Measurements from ENCODE around the gene ALCAM.

The ALCAM gene

GRCh38 chr3:105456017-105456416 is 89.3 kb downstream of the ALCAM start (continued):
- no peak for TF ChIP-seq HOXD13 (CRISPR knock-in tag; IDR thresholded peaks at IDR 0.05; ENCODE audit: borderline replicate concordance)

DNA sequence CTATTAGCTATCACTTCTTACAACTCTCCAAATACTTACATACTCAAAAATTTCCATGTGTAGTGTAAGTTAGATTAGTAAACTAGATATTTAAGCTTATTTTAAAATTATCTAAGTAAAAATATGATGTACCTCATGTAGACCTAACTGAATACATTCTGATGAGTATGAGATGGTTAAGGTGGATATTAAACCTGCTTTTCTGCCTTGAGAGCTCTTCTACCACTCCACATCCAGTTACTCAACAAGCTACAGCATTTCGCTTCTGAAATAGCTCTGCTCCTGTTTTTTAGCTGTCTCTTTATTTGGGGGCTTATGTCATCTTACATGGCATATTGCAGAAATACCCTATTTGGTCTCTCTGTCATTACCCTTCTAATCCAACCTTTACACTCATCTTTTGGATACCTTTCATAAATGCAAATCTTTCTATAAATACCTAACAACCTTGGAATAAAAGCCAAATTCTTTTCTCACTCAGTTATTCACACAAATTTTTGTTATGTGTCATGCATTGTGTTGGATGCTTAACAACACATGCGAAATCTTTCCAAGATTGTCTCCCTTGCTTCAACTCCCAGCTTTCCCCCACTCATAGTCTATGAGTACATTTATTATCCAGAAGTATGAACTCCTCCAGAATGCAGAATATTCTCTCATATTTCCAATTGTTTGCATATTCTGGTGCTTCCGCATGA is 92.0 kb downstream of the ALCAM start:
- Histone ChIP-seq H3K9me3 (ENCODE audit: control insufficient read depth, insufficient read depth, low read depth, low read length) (no peaks in the 10 kb centered on the region), H3K36me3 (ENCODE audit: control insufficient read depth in 2 of 2, insufficient read depth in 1 of 2, low read length in 2 of 2) (no peaks in the 10 kb centered on the region), H3K27ac (ENCODE audit: extremely low read depth, low read depth, low read length) (no peak overlapping the region), H3K4me3 (ENCODE audit: low read depth, low read length) (no peak overlapping the region), H3K4me1 (ENCODE audit: control insufficient read depth, insufficient read depth, low read length) (no peaks in the 10 kb centered on the region)
- TF ChIP-seq ZNF18 (tag by site-specific recombination; IDR thresholded peaks at IDR 0.05) (no peak), ZNF239 (tag by site-specific recombination; IDR thresholded peaks at IDR 0.05) (no peak), KLF10 (tag by site-specific recombination; IDR thresholded peaks at IDR 0.05) (no peak), ZNF10 (tag by site-specific recombination; IDR thresholded peaks at IDR 0.05) (no peak), ZNF791 (tag by site-specific recombination; IDR thresholded peaks at IDR 0.05) (no peak), ZNF280C (tag by site-specific recombination; IDR thresholded peaks at IDR 0.05) (no peak), YY2 (tag by site-specific recombination; IDR thresholded peaks at IDR 0.05) (no peak), ZNF16 (tag by site-specific recombination; IDR thresholded peaks at IDR 0.05; ENCODE audit: low read depth) (no peak), ZSCAN30 (tag by site-specific recombination; IDR thresholded peaks at IDR 0.05) (no peak), ZNF670 (tag by site-specific recombination; IDR thresholded peaks at IDR 0.05; ENCODE audit: low read depth) (no peak), SP3 (tag by site-specific recombination; IDR thresholded peaks at IDR 0.05) (no peak), ZNF274 (IDR thresholded peaks at IDR 0.05; ENCODE audit: low read length) (no peak), ZNF274 (tag by site-specific recombination; IDR thresholded peaks at IDR 0.05; ENCODE audit: borderline replicate concordance) (no peak), HOXC10 (CRISPR knock-in tag; IDR thresholded peaks at IDR 0.05) (no peak)
- TF ChIP-seq, protein P1, sequence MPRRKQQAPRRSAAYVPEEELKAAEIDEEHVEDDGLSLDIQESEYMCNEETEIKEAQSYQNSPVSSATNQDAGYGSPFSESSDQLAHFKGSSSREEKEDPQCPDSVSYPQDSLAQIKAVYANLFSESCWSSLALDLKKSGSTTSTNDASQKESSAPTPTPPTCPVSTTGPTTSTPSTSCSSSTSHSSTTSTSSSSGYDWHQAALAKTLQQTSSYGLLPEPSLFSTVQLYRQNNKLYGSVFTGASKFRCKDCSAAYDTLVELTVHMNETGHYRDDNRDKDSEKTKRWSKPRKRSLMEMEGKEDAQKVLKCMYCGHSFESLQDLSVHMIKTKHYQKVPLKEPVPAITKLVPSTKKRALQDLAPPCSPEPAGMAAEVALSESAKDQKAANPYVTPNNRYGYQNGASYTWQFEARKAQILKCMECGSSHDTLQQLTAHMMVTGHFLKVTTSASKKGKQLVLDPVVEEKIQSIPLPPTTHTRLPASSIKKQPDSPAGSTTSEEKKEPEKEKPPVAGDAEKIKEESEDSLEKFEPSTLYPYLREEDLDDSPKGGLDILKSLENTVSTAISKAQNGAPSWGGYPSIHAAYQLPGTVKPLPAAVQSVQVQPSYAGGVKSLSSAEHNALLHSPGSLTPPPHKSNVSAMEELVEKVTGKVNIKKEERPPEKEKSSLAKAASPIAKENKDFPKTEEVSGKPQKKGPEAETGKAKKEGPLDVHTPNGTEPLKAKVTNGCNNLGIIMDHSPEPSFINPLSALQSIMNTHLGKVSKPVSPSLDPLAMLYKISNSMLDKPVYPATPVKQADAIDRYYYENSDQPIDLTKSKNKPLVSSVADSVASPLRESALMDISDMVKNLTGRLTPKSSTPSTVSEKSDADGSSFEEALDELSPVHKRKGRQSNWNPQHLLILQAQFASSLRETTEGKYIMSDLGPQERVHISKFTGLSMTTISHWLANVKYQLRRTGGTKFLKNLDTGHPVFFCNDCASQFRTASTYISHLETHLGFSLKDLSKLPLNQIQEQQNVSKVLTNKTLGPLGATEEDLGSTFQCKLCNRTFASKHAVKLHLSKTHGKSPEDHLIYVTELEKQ (tag by site-specific recombination; IDR thresholded peaks at IDR 0.05; ENCODE audit: borderline replicate concordance), result no peak
- TF ChIP-seq, protein P2, sequence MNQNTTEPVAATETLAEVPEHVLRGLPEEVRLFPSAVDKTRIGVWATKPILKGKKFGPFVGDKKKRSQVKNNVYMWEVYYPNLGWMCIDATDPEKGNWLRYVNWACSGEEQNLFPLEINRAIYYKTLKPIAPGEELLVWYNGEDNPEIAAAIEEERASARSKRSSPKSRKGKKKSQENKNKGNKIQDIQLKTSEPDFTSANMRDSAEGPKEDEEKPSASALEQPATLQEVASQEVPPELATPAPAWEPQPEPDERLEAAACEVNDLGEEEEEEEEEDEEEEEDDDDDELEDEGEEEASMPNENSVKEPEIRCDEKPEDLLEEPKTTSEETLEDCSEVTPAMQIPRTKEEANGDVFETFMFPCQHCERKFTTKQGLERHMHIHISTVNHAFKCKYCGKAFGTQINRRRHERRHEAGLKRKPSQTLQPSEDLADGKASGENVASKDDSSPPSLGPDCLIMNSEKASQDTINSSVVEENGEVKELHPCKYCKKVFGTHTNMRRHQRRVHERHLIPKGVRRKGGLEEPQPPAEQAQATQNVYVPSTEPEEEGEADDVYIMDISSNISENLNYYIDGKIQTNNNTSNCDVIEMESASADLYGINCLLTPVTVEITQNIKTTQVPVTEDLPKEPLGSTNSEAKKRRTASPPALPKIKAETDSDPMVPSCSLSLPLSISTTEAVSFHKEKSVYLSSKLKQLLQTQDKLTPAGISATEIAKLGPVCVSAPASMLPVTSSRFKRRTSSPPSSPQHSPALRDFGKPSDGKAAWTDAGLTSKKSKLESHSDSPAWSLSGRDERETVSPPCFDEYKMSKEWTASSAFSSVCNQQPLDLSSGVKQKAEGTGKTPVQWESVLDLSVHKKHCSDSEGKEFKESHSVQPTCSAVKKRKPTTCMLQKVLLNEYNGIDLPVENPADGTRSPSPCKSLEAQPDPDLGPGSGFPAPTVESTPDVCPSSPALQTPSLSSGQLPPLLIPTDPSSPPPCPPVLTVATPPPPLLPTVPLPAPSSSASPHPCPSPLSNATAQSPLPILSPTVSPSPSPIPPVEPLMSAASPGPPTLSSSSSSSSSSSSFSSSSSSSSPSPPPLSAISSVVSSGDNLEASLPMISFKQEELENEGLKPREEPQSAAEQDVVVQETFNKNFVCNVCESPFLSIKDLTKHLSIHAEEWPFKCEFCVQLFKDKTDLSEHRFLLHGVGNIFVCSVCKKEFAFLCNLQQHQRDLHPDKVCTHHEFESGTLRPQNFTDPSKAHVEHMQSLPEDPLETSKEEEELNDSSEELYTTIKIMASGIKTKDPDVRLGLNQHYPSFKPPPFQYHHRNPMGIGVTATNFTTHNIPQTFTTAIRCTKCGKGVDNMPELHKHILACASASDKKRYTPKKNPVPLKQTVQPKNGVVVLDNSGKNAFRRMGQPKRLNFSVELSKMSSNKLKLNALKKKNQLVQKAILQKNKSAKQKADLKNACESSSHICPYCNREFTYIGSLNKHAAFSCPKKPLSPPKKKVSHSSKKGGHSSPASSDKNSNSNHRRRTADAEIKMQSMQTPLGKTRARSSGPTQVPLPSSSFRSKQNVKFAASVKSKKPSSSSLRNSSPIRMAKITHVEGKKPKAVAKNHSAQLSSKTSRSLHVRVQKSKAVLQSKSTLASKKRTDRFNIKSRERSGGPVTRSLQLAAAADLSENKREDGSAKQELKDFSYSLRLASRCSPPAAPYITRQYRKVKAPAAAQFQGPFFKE (tag by site-specific recombination; IDR thresholded peaks at IDR 0.05; ENCODE audit: borderline replicate concordance), result no peak
- ChIA-PET POLR2A (no interaction called here), CTCF (no interaction called here)

Data from HEK293 (cell line).